Type B pancreatic cell (in vitro differentiated cells): ENCODE results near the gene LIN7B. TPM values are rescaled to one million over a fixed set of nuclear protein-coding genes. Genes with fewer than 3 reads are reported as not detected.

ENCODE experiments used
- DNase-seq: peaks from one replicate; pipeline ENCODE4 v3.0.0; 2021; ENCODE audit warnings: mixed read lengths; ENCODE audit not compliant: unreplicated experiment; ENCODE audit errors: extremely low spot score
- H3K27ac Mint-ChIP-seq: 2 replicates; pipeline ENCODE4 v1.8.0; 2021; ENCODE audit warnings: mild to moderate bottlenecking, mixed read lengths
- H3K27me3 Mint-ChIP-seq: 2 replicates; pipeline ENCODE4 v1.8.0; 2021; ENCODE audit warnings: mixed read lengths
- H3K36me3 Mint-ChIP-seq: 2 replicates; pipeline ENCODE4 v1.8.0; 2021; ENCODE audit warnings: mixed read lengths
- H3K4me1 Mint-ChIP-seq: one replicate; pipeline ENCODE4 v1.8.0; 2021; ENCODE audit warnings: mixed read lengths; ENCODE audit not compliant: unreplicated experiment
- H3K4me3 Mint-ChIP-seq: 2 replicates; pipeline ENCODE4 v1.8.0; 2021; ENCODE audit warnings: mild to moderate bottlenecking, mixed read lengths
- H3K9me3 Mint-ChIP-seq: 2 replicates; pipeline ENCODE4 v1.8.0; 2021; ENCODE audit warnings: mixed read lengths
- total RNA-seq: library from RNA; stranded (reverse); gene quantifications from 2 replicates; pipeline ENCODE4 v1.2.1, GENCODE V29; 2021; ENCODE audit warnings: low replicate concordance
- TF ChIP-seq, protein P1 (sequence below): fragments of 200-600 bp; sonication (generic); conservative IDR thresholded peaks from 2 replicates; pipeline ENCODE4 v1.5.0; 2021; ENCODE audit warnings: antibody characterized with exemption, mild to moderate bottlenecking

Gene LIN7B
- total RNA-seq, 1 donor from 2014 or later: 10.6 TPM

DNA sequence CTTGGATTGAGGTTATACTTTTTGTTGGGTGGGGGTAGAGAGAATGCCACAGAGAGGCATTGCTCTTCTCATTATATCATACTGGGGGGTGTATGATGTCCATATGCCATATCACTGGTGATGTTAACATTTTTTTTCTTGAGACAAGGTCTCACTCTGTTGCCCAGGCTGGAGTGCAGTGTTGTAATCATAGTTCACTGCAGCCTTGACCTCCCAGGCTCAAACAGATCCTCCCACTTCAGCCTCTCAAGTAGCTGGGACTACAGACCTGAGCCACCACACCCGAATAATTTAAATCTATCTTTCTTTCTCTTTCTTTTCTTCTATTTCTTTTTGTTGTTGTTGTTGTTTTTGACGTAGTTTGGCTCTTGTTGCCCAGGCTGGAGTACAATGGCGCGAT lies 33.8 kb upstream of the LIN7B start:
- H3K4me1 Mint-ChIP-seq: peaks cover 4% of the 10 kb centered on the region
- peaks cover 10% of the 10 kb centered on the region for H3K27me3 Mint-ChIP-seq
- no peaks in the 10 kb centered on the region for H3K36me3 Mint-ChIP-seq
- no peaks in the 10 kb centered on the region for H3K9me3 Mint-ChIP-seq
- no peak overlapping the region for H3K4me3 Mint-ChIP-seq
- TF ChIP-seq, protein P1, sequence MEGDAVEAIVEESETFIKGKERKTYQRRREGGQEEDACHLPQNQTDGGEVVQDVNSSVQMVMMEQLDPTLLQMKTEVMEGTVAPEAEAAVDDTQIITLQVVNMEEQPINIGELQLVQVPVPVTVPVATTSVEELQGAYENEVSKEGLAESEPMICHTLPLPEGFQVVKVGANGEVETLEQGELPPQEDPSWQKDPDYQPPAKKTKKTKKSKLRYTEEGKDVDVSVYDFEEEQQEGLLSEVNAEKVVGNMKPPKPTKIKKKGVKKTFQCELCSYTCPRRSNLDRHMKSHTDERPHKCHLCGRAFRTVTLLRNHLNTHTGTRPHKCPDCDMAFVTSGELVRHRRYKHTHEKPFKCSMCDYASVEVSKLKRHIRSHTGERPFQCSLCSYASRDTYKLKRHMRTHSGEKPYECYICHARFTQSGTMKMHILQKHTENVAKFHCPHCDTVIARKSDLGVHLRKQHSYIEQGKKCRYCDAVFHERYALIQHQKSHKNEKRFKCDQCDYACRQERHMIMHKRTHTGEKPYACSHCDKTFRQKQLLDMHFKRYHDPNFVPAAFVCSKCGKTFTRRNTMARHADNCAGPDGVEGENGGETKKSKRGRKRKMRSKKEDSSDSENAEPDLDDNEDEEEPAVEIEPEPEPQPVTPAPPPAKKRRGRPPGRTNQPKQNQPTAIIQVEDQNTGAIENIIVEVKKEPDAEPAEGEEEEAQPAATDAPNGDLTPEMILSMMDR: no peak
- no peak overlapping the region for H3K27ac Mint-ChIP-seq
- no peak for DNase-seq

DNA sequence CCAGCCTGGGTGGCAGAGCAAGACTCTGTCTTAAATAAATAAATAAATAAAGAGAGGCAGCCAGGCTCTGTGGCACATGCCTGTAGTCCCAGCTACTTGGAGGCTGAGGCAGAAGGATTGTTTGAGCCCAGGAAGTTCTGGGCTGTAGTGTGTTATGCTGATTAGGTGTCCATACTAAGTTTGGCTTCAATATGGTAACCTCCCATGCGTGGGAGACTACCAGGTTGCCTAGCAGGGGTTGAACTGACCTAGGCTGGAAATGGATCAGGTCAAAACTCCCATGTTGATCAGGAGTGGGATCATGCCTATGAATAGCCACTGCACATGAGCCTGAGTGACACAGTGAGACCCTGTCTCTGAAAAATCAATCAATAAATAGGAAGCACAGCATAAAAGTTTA lies 32.9 kb upstream of the LIN7B start:
- no peaks in the 10 kb centered on the region for H3K9me3 Mint-ChIP-seq

DNA sequence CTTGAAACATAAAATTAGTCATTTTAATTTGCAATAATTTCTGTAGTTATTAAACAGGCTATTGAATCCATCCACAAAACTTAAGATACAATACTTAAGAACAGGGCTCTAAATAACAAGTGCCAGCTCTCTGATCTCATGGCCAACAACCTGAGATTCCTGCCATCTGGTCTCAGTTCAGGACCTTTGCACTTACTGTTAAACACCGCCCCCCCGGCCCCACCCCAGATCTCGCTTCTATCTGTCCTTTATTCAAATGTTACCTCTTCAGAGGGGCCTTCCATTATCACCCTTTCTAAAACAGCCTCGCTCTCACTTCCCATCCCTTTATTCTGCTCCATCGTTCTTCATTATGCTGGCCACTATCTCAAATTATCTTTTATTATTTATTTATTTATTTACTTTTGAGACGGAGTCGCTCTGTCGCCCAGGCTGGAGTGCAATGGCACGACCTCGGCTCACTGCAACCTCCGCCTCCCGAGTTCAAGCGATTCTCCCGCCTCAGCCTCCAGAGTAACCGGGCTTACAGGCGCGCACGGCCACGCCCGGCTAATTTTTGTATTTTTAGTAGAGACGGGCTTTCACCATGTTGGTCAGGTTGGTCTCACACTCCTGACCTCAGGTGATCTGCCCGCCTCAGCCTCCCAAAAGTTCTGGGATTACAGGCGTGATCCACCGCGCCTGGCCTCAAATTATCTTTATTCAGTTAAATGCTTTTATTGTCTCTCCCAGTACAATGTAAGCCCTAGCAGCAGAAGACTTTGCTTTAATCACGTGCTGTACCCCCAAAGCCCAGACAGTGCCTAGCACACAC lies 29.8 kb upstream of the LIN7B start:
- no peaks in the 10 kb centered on the region for H3K9me3 Mint-ChIP-seq
- H3K4me3 Mint-ChIP-seq: peak overlapping the region; percentile 97
- H3K36me3 Mint-ChIP-seq: peaks cover 6% of the 10 kb centered on the region
- no peak for DNase-seq
- peak overlapping the region; percentile 79 for H3K27ac Mint-ChIP-seq
- H3K4me1 Mint-ChIP-seq: peaks cover 10% of the 10 kb centered on the region
- H3K27me3 Mint-ChIP-seq: peaks cover 8% of the 10 kb centered on the region
- TF ChIP-seq, protein P1: no peak

More for the DNA sequence above, 32.9 kb upstream of the LIN7B start:
- no peak for DNase-seq
- TF ChIP-seq, protein P1: no peak
- H3K27ac Mint-ChIP-seq: no peak overlapping the region
- H3K4me3 Mint-ChIP-seq: no peak overlapping the region
- no peaks in the 10 kb centered on the region for H3K36me3 Mint-ChIP-seq
- peaks cover 4% of the 10 kb centered on the region for H3K4me1 Mint-ChIP-seq
- H3K27me3 Mint-ChIP-seq: peaks cover 8% of the 10 kb centered on the region

DNA sequence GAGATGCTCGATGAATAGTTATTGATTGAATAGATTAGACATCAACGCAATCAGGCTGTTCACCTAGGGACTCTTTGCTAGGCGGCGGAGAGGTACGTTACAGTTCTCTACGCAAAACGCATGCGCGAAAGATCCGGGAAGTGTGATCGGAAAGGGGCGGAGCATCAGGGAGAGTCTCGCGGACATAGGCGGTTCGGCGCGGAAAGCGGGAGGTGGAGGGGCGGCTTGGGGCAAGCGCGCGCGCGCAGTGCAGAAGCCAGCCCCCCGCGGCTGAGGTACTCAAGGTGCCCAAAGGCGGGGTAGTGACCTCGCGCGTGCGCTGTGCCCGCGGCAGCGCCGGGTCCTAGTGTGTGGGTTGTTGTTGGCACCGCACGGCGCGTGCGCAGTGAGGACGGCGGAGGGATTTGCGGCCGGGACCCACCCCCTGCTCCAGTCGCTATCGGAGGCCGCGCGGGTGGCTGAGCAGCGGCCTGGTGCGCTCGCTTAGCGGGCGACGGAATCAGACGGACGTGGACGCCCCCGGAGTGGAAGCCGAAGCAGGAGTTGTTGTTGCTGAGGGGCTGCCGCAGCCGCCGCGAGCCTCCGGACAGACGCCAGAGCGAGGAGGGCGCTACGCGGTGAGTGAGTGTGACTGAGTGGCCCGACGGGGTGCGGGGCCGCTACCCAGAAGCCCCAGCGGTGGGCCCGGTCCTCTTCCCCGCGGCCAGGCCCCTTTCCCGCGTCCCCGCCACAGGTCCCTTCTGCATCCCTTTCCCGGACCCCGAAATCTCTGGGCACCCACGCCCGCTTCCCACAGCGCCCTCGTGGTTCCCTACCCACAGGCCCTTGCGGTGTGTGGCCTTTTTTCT lies 28.9 kb upstream of the LIN7B start, which contains the start of gene SNRNP70:
TSS of gene SNRNP70 (plus strand) at position 432 of the 848 bp plus-strand sequence. CDS start 964 bp downstream, outside the sequence.
- H3K36me3 Mint-ChIP-seq: peaks cover 8% of the 10 kb centered on the region
- DNase-seq: peak; percentile 100
- peaks cover 10% of the 10 kb centered on the region for H3K4me1 Mint-ChIP-seq
- H3K27ac Mint-ChIP-seq: peak within 1 kb of the TSS; percentile 79
- H3K27me3 Mint-ChIP-seq: peaks cover 4% of the 10 kb centered on the region
- no peaks in the 10 kb centered on the region for H3K9me3 Mint-ChIP-seq
- peak within 1 kb of the TSS; percentile 97 for H3K4me3 Mint-ChIP-seq
- TF ChIP-seq, protein P1: no peak

DNA sequence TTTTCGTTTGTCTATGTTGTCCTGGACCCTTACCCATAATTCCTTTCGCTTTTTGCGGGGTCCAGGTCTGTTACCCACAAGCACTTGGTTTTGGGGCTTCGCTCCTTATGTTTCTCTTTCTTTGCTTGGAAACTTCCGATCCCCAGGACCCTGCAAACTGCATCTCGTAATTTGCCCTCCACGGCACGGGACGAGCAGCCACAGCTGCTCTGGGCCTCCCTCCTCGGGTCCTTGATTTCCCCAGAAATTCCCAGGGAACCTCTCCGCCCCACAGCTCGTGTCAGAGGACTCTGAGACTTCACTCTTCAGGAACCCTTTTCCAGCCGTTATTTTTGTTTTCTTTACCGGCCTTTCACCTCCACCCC lies 28.3 kb upstream of the LIN7B start:
- H3K27me3 Mint-ChIP-seq: peaks cover 3% of the 10 kb centered on the region
- TF ChIP-seq, protein P1: no peak
- no peaks in the 10 kb centered on the region for H3K9me3 Mint-ChIP-seq
- peak overlapping the region; percentile 97 for H3K4me3 Mint-ChIP-seq
- H3K36me3 Mint-ChIP-seq: peaks cover 10% of the 10 kb centered on the region
- no peak for DNase-seq
- H3K27ac Mint-ChIP-seq: peak overlapping the region; percentile 79
- H3K4me1 Mint-ChIP-seq: peaks cover 10% of the 10 kb centered on the region
